ENCODE data around the gene RMI2. TPM values are rescaled to one million over a fixed set of nuclear protein-coding genes. Genes with fewer than 3 reads are reported as not detected.

Gene RMI2
- total and polyA plus RNA-seq, 9 of the 15 experiments (the other 6 are each of a cell fraction or from before 2014, with no cell fraction given) = 8.0 to 43.4 (median 32.5) TPM

DNA sequence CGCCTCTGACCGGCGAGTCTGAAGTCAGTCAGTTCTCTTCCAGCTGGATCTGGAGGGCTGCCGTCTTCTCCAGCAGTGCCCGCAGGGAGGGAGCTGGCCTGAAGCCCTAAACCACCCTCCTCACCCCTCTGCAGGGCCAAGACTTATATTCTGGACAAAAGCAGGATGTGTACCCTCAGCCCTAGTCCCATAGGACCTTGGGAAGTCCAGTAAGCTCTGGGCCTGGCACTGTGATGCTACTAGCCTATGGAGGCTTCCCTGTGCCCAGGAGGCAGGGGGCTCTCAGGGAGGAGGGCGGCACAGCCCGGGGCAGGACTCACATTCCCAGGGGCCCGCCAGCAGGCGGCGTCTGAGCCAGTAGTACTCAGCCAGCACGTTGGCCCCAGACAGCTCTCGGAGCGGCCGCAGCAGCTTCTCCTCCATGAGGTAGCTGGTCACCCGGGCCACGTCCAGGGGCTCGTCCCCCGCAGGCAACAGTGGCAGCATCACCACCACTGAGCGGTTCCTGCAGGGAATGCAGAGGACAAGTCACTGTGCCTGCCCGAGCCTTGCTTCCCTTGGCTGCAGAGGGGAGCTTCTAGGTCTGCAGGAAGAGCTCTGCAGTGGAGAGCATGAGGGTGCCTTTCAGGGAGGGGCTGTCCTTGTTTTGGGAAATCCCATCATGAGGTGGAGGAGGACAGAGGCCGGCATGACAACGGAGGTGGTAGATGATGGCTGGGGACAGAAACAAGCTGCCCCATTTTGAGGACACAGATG lies 41.7 kb downstream of the RMI2 start (continued):
- TF ChIP-seq, protein P1, sequence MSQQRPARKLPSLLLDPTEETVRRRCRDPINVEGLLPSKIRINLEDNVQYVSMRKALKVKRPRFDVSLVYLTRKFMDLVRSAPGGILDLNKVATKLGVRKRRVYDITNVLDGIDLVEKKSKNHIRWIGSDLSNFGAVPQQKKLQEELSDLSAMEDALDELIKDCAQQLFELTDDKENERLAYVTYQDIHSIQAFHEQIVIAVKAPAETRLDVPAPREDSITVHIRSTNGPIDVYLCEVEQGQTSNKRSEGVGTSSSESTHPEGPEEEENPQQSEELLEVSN (IDR thresholded peaks at IDR 0.05; ENCODE audit: borderline replicate concordance in 1 of 2, extremely low read depth in 1 of 2, insufficient read depth in 1 of 2, insufficient read length in 1 of 2, low read depth in 1 of 2, low read length in 1 of 2, poor library complexity in 1 of 2, severe bottlenecking in 1 of 2) = peak in 1 of 2 experiments; percentile 9
- TF ChIP-seq CBFB (CRISPR knock-in tag; IDR thresholded peaks at IDR 0.05) (no peak), ZFX (CRISPR knock-in tag; IDR thresholded peaks at IDR 0.05) (no peak)

DNA sequence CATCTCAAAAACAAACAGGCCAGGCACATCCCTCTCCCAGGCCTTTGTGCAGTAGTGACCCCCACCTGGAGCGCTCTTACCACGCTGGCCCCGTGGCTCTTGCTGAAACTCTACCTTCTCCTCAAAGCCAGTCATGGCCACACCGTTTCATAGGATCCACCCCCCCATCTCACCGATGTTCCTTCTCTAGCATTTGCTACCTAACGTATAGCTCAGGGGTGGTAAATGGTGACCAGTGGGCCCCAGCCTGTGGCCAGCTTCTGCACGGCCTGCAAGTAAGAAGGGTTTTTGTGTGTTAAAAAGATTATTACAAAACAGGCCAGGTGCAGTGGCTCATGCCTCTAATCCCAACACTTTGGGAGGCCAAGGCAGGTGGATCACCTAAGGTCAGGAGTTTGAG lies 43.8 kb downstream of the RMI2 start:
- Histone ChIP-seq H3K9me1 (ENCODE audit: control insufficient read depth, insufficient read depth, low read length) (no peaks in the 10 kb centered on the region), H3K9me3 (replicated peaks; ENCODE audit: control insufficient read depth, insufficient read depth, low read depth, low read length) (no peaks in the 10 kb centered on the region), H3K4me2 (ENCODE audit: insufficient read depth, low read length) (no peak overlapping the region), H3K27me3 (ENCODE audit: control insufficient read depth in 2 of 2, insufficient read depth in 2 of 2, low read length in 2 of 2) (peaks cover 21 to 84% of the 10 kb centered on the region in 2 experiments; a peak in 4 of 5 replicates), H3K4me3 (no peak overlapping the region), H4K20me1 (replicated peaks; ENCODE audit: control insufficient read depth, insufficient read depth, low read length) (0 out of 2 replicates have a peak, but pooled peaks cover 3% of the 10 kb centered on the region), H3K79me2 (ENCODE audit: control insufficient read depth, insufficient read depth, low read length) (no peaks in the 10 kb centered on the region), H3K27ac (ENCODE audit: extremely low read depth, low read depth, low read length) (no peak overlapping the region), H2AFZ (ENCODE audit: low read depth, low read length) (no peak overlapping the region), H3K4me1 (replicated peaks in 1 of 2; ENCODE audit: control insufficient read depth in 2 of 2, insufficient read depth in 2 of 2, low read length in 2 of 2) (peaks cover 3 to 37% of the 10 kb centered on the region in 2 experiments; a peak in 2 of 5 replicates), H3K36me3 (ENCODE audit: control insufficient read depth, insufficient read depth, low read length) (no peaks in the 10 kb centered on the region), H3K9ac (ENCODE audit: insufficient read depth in 1 of 2, low read depth in 2 of 2, low read length in 2 of 2) (no peak overlapping the region)
- no TSS peak for BruUV-seq (replicated peaks)
- in situ Hi-C loops (cut with MboI) = no loop called here
- FAIRE-seq (no peak), DNase-seq (ENCODE audit: extremely low read depth in 1 of 4, low spot score in 3 of 4) (no peak), ATAC-seq (no peak)
- intact Hi-C loops (cut with micrococcal nuclease) = no loop called here
- WGBS (ENCODE audit: insufficient coverage, low coverage, missing lambda C conversion rate) = 22% methylated on average over 7 of the region's 7 CpGs
- ChIA-PET CTCF (ENCODE audit: low intra/inter-chr PET ratio) (no interaction called here), POLR2A (interaction anchor here (0.6 to 1.2 kb wide), 2 partner anchors 31 to 406 kb away, joined by 3 read pairs; no protein-coding TSS in a partner anchor)
- TF ChIP-seq TCFL5 (CRISPR knock-in tag; conservative IDR thresholded peaks at IDR 0.05) (no peak), POLR2G (IDR thresholded peaks at IDR 0.05; ENCODE audit: low read depth, low read length) (no peak), POLR3A (IDR thresholded peaks at IDR 0.05; ENCODE audit: borderline replicate concordance, extremely low read depth, insufficient read depth, insufficient read length) (no peak), NFXL1 (CRISPR knock-in tag; IDR thresholded peaks at IDR 0.05) (no peak), NFE2L1 (tag; IDR thresholded peaks at IDR 0.05; ENCODE audit: borderline replicate concordance, low read depth) (no peak), ZNF57 (CRISPR knock-in tag; IDR thresholded peaks at IDR 0.05) (no peak), ZBTB7A (IDR thresholded peaks at IDR 0.05; ENCODE audit: borderline replicate concordance, control insufficient read depth, low read depth, low read length) (no peak), ZNF778 (CRISPR knock-in tag; IDR thresholded peaks at IDR 0.05) (no peak), CXXC5 (CRISPR knock-in tag; IDR thresholded peaks at IDR 0.05) (no peak), ZNF717 (CRISPR knock-in tag; IDR thresholded peaks at IDR 0.05) (no peak), SMARCB1 (IDR thresholded peaks at IDR 0.05; ENCODE audit: insufficient read length, low read depth) (no peak)
- TF ChIP-seq, protein P2, sequence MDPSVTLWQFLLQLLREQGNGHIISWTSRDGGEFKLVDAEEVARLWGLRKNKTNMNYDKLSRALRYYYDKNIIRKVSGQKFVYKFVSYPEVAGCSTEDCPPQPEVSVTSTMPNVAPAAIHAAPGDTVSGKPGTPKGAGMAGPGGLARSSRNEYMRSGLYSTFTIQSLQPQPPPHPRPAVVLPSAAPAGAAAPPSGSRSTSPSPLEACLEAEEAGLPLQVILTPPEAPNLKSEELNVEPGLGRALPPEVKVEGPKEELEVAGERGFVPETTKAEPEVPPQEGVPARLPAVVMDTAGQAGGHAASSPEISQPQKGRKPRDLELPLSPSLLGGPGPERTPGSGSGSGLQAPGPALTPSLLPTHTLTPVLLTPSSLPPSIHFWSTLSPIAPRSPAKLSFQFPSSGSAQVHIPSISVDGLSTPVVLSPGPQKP (CRISPR knock-in tag; IDR thresholded peaks at IDR 0.05) = no peak
- TF ChIP-seq, protein P3, sequence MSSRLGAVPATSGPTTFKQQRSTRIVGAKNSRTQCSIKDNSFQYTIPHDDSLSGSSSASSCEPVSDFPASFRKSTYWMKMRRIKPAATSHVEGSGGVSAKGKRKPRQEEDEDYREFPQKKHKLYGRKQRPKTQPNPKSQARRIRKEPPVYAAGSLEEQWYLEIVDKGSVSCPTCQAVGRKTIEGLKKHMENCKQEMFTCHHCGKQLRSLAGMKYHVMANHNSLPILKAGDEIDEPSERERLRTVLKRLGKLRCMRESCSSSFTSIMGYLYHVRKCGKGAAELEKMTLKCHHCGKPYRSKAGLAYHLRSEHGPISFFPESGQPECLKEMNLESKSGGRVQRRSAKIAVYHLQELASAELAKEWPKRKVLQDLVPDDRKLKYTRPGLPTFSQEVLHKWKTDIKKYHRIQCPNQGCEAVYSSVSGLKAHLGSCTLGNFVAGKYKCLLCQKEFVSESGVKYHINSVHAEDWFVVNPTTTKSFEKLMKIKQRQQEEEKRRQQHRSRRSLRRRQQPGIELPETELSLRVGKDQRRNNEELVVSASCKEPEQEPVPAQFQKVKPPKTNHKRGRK (tag; IDR thresholded peaks at IDR 0.05) = no peak
